Astrocyte (in vitro differentiated cells and primary cell): Measurements from ENCODE around the gene TNFRSF19. TPM values are rescaled to one million over a fixed set of nuclear protein-coding genes. Genes with fewer than 3 reads are reported as not detected.

Experiments used
- DNase-seq: peaks from one replicate; pipeline ENCODE4 v3.0.0-alpha.2; 2010; ENCODE audit warnings: low read depth
- FAIRE-seq: peaks from 2 replicates; lab custom pipeline; 2011; peaks lifted over from hg19 to GRCh38; lab: Jason Lieb, UNC
- H2AFZ ChIP-seq: 2 replicates; pipeline ENCODE4 v1.6.0; 2012; ENCODE audit warnings: low read depth, low read length, inconsistent platforms
- H3K27ac ChIP-seq: 2 replicates; pipeline ENCODE4 v1.5.1; 2011; ENCODE audit warnings: low read depth, low read length, inconsistent platforms
- H3K27me3 ChIP-seq: 2 replicates; pipeline ENCODE4 v1.6.0; 2011; ENCODE audit warnings: low read length, inconsistent platforms; ENCODE audit not compliant: insufficient read depth
- H3K36me3 ChIP-seq: 2 replicates; pipeline ENCODE4 v1.5.1; 2011; ENCODE audit warnings: low read length, inconsistent platforms; ENCODE audit not compliant: insufficient read depth
- H3K4me1 ChIP-seq: 2 replicates; pipeline ENCODE4 v1.5.1; 2011; ENCODE audit warnings: low read length, inconsistent platforms; ENCODE audit not compliant: insufficient read depth
- H3K4me2 ChIP-seq: 2 replicates; pipeline ENCODE4 v1.6.0; 2012; ENCODE audit warnings: low read length, inconsistent platforms
- H3K4me3 ChIP-seq: 2 replicates; pipeline ENCODE4 v1.5.1; 2011; ENCODE audit warnings: low read depth, mild to moderate bottlenecking, low read length, inconsistent platforms; ENCODE audit not compliant: insufficient read depth
- H3K79me2 ChIP-seq: 2 replicates; pipeline ENCODE4 v1.6.0; 2012; ENCODE audit warnings: mild to moderate bottlenecking, low read length, inconsistent platforms; ENCODE audit not compliant: insufficient read depth
- H3K9ac ChIP-seq: 2 replicates; pipeline ENCODE4 v1.6.0; 2012; ENCODE audit warnings: mild to moderate bottlenecking, low read length, inconsistent platforms
- H3K9me3 ChIP-seq: 2 replicates; pipeline ENCODE4 v1.5.1; 2012; ENCODE audit warnings: low read depth, mild to moderate bottlenecking, low read length, inconsistent platforms; ENCODE audit not compliant: insufficient read depth
- H4K20me1 ChIP-seq: 2 replicates; pipeline ENCODE4 v1.6.0; 2012; ENCODE audit warnings: low read length, inconsistent platforms; ENCODE audit not compliant: insufficient read depth
- H3K27ac Mint-ChIP-seq: one replicate; pipeline ENCODE4 v1.8.0; 2021; ENCODE audit warnings: mild to moderate bottlenecking, mixed read lengths; ENCODE audit not compliant: unreplicated experiment
- H3K27me3 Mint-ChIP-seq: one replicate; pipeline ENCODE4 v1.8.0; 2021; ENCODE audit warnings: low read depth, mixed read lengths; ENCODE audit not compliant: unreplicated experiment
- H3K36me3 Mint-ChIP-seq: one replicate; pipeline ENCODE4 v1.8.0; 2021; ENCODE audit warnings: low read depth, mixed read lengths; ENCODE audit not compliant: unreplicated experiment
- H3K4me1 Mint-ChIP-seq: one replicate; pipeline ENCODE4 v1.8.0; 2021; ENCODE audit warnings: low read depth, mixed read lengths; ENCODE audit not compliant: unreplicated experiment
- H3K4me3 Mint-ChIP-seq: one replicate; pipeline ENCODE4 v1.8.0; 2021; ENCODE audit warnings: mild to moderate bottlenecking, moderate library complexity, mixed read lengths; ENCODE audit not compliant: unreplicated experiment
- H3K9me3 Mint-ChIP-seq: one replicate; pipeline ENCODE4 v1.8.0; 2021; ENCODE audit warnings: mild to moderate bottlenecking, mixed read lengths; ENCODE audit not compliant: unreplicated experiment
- CTCF ChIP-seq: IDR thresholded peaks from 2 replicates; pipeline ENCODE4 v1.5.1; 2011; ENCODE audit warnings: low read depth, mild to moderate bottlenecking, inconsistent platforms, low read length, moderate library complexity; ENCODE audit not compliant: insufficient read depth
- EZH2 ChIP-seq: IDR thresholded peaks from 2 replicates; pipeline ENCODE4 v1.6.1; 2012; ENCODE audit warnings: mild to moderate bottlenecking, low read length, inconsistent platforms; ENCODE audit not compliant: insufficient read depth
- total RNA-seq: library from RNA; stranded (reverse); gene quantifications from 2 replicates; pipeline ENCODE4 v1.2.1, GENCODE V29; 2021

Gene TNFRSF19
- total RNA-seq, 1 donor from 2014 or later, result 27.8 TPM

GRCh38 chr13:23672616-23673015 lies 102.4 kb downstream of the TNFRSF19 start:
- Mint-ChIP-seq H3K27me3 (no peaks in the 10 kb centered on the region), H3K4me1 (peaks cover 30% of the 10 kb centered on the region), H3K27ac (peak overlapping the region; percentile 89), H3K4me3 (no peak overlapping the region), H3K36me3 (peaks cover 18% of the 10 kb centered on the region), H3K9me3 (no peaks in the 10 kb centered on the region)
- H3K36me3 ChIP-seq, result peaks cover 9% of the 10 kb centered on the region
- H2AFZ ChIP-seq, result no peak overlapping the region
- H3K79me2 ChIP-seq, result no peaks in the 10 kb centered on the region
- peaks cover 47% of the 10 kb centered on the region for H3K4me1 ChIP-seq
- FAIRE-seq, result no peak
- no peak for TF ChIP-seq EZH2
- TF ChIP-seq CTCF, result no peak
- no peaks in the 10 kb centered on the region for H3K9me3 ChIP-seq
- H3K9ac ChIP-seq, result peak overlapping the region; percentile 64
- no peak overlapping the region for H3K4me3 ChIP-seq
- peak; percentile 70 for DNase-seq
- peak overlapping the region; percentile 48 for H3K4me2 ChIP-seq
- H3K27me3 ChIP-seq, result no peaks in the 10 kb centered on the region
- peak overlapping the region; percentile 92 for H3K27ac ChIP-seq
- no peaks in the 10 kb centered on the region for H4K20me1 ChIP-seq

DNA sequence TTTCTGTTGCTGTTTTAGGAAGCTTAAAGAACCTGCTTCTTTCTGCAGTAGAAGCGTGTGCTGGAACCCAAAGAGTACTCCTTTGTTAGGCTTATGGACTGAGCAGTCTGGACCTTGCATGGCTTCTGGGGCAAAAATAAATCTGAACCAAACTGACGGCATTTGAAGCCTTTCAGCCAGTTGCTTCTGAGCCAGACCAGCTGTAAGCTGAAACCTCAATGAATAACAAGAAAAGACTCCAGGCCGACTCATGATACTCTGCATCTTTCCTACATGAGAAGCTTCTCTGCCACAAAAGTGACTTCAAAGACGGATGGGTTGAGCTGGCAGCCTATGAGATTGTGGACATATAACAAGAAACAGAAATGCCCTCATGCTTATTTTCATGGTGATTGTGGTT lies 103.1 kb downstream of the TNFRSF19 start:
- Mint-ChIP-seq H3K36me3 (peaks cover 18% of the 10 kb centered on the region), H3K27ac (peak overlapping the region; percentile 82), H3K4me3 (no peak overlapping the region), H3K4me1 (peaks cover 30% of the 10 kb centered on the region), H3K27me3 (no peaks in the 10 kb centered on the region), H3K9me3 (no peaks in the 10 kb centered on the region)
- no peaks in the 10 kb centered on the region for H4K20me1 ChIP-seq
- FAIRE-seq (peak; percentile 95), DNase-seq (peak; percentile 99)
- no peaks in the 10 kb centered on the region for H3K27me3 ChIP-seq
- H3K27ac ChIP-seq, result peak overlapping the region; percentile 92
- no peak overlapping the region for H3K4me3 ChIP-seq
- peak overlapping the region; percentile 64 for H3K9ac ChIP-seq
- H3K4me1 ChIP-seq, result peaks cover 47% of the 10 kb centered on the region
- H3K36me3 ChIP-seq, result peaks cover 9% of the 10 kb centered on the region
- H3K79me2 ChIP-seq, result no peaks in the 10 kb centered on the region
- no peaks in the 10 kb centered on the region for H3K9me3 ChIP-seq
- H2AFZ ChIP-seq, result no peak overlapping the region
- no peak for TF ChIP-seq CTCF
- no peak for TF ChIP-seq EZH2
- H3K4me2 ChIP-seq, result peak overlapping the region; percentile 48

GRCh38 chr13:23673867-23674605 lies 103.8 kb downstream of the TNFRSF19 start:
- peak overlapping the region; percentile 48 for H3K4me2 ChIP-seq
- H2AFZ ChIP-seq, result no peak overlapping the region
- H3K27ac ChIP-seq, result peak overlapping the region; percentile 92
- no peaks in the 10 kb centered on the region for H3K27me3 ChIP-seq
- TF ChIP-seq EZH2 (no peak), CTCF (no peak)
- peak overlapping the region; percentile 82 for H3K27ac Mint-ChIP-seq
- H3K9me3 ChIP-seq, result no peaks in the 10 kb centered on the region
- peaks cover 3% of the 10 kb centered on the region for H3K36me3 ChIP-seq
- peaks cover 54% of the 10 kb centered on the region for H3K4me1 ChIP-seq
- H3K4me1 Mint-ChIP-seq, result peaks cover 35% of the 10 kb centered on the region
- peaks cover 12% of the 10 kb centered on the region for H3K36me3 Mint-ChIP-seq
- no peak for FAIRE-seq
- no peak overlapping the region for H3K4me3 ChIP-seq
- no peaks in the 10 kb centered on the region for H4K20me1 ChIP-seq
- no peak overlapping the region for H3K4me3 Mint-ChIP-seq
- no peaks in the 10 kb centered on the region for H3K79me2 ChIP-seq
- H3K27me3 Mint-ChIP-seq, result no peaks in the 10 kb centered on the region
- peak; percentile 28 for DNase-seq
- H3K9me3 Mint-ChIP-seq, result no peaks in the 10 kb centered on the region
- H3K9ac ChIP-seq, result peak overlapping the region; percentile 64
